22Rv1 (cell line): Measurements from ENCODE around the gene RBM44.

Experiments
- CTCF ChIP-seq: fragments of 450-650 bp; IDR thresholded peaks from 2 replicates; pipeline ENCODE4 v1.5.1; 2017; ENCODE audit warnings: mild to moderate bottlenecking
- ZFX ChIP-seq: fragments of 450-650 bp; IDR thresholded peaks from 2 replicates; pipeline ENCODE4 v1.6.1; 2017; ENCODE audit warnings: antibody characterized with exemption, borderline replicate concordance

- TF ChIP-seq CTCF, result no peak
- no peak for TF ChIP-seq ZFX
Measured at GRCh38 chr2:237816531-237816930, 18.0 kb downstream of the RBM44 start.
